HEK293 (cell line): Measurements from ENCODE around the gene KCNJ9.

ENCODE experiments used
- CTCF ChIA-PET: fragments of 350-600 bp; formaldehyde crosslinking; extraction: SDS; loops from one replicate; lab custom pipeline; 2021; ENCODE audit warnings: antibody characterized with exemption; lab: Yijun Ruan, JAX
- POLR2A ChIA-PET: fragments of 300-600 bp; formaldehyde crosslinking; extraction: SDS; loops from one replicate; lab custom pipeline; 2020; ENCODE audit warnings: antibody characterized with exemption, inconsistent platforms; lab: Yijun Ruan, JAX
- H3K27ac ChIP-seq: fragments of 200-500 bp; sonication (Bioruptor generic); 2 replicates; pipeline ENCODE4 v1.5.1; 2014; ENCODE audit warnings: low read depth, low read length, control low read depth, inconsistent platforms; ENCODE audit errors: extremely low read depth
- H3K36me3 ChIP-seq, 2 experiments: fragments of 200-500 bp in 1 of 2; sonication (Bioruptor generic) in 1 of 2; 1 replicate in 1 of 2; 2 replicates in 1 of 2; pipeline ENCODE4 v1.5.1; 2014 to 2017; ENCODE audit warnings: inconsistent platforms in 2 of 2, low read length in 2 of 2; ENCODE audit not compliant: control insufficient read depth in 2 of 2, insufficient read depth in 1 of 2
- H3K4me1 ChIP-seq: fragments of 200-500 bp; sonication (Bioruptor generic); 2 replicates; pipeline ENCODE4 v1.5.1; 2014; ENCODE audit warnings: mild to moderate bottlenecking, low read length, inconsistent platforms; ENCODE audit not compliant: control insufficient read depth, insufficient read depth
- H3K4me3 ChIP-seq: 2 replicates; pipeline ENCODE4 v1.5.1; 2011; ENCODE audit warnings: low read depth, mild to moderate bottlenecking, control low read depth, low read length, moderate library complexity
- H3K9me3 ChIP-seq: fragments of 200-500 bp; sonication (Bioruptor generic); 2 replicates; pipeline ENCODE4 v1.5.1; 2014; ENCODE audit warnings: low read depth, low read length, inconsistent platforms; ENCODE audit not compliant: control insufficient read depth, insufficient read depth
- HOXC10 ChIP-seq: sonication (generic); formaldehyde crosslinking; IDR thresholded peaks from 2 replicates; pipeline ENCODE4 v1.8.1; 2023; ENCODE audit warnings: mild to moderate bottlenecking, missing genetic modification reagents
- IKZF3 ChIP-seq: fragments of 450-650 bp; IDR thresholded peaks from 2 replicates; pipeline ENCODE4 v1.5.0; 2018; ENCODE audit warnings: missing biosample characterization, mild to moderate bottlenecking, missing genetic modification characterization, moderate library complexity
- SP3 ChIP-seq: fragments of 450-650 bp; formaldehyde crosslinking; IDR thresholded peaks from 2 replicates; pipeline ENCODE4 v1.5.1; 2016; ENCODE audit warnings: missing biosample characterization, missing genetic modification characterization
- ZNF132 ChIP-seq: fragments of 450-650 bp; formaldehyde crosslinking; IDR thresholded peaks from 2 replicates; pipeline ENCODE4 v1.5.1; 2017; ENCODE audit warnings: missing biosample characterization, missing genetic modification characterization, borderline replicate concordance
- ZNF140 ChIP-seq: fragments of 450-650 bp; formaldehyde crosslinking; IDR thresholded peaks from 2 replicates; pipeline ENCODE4 v1.5.1; 2016; ENCODE audit warnings: missing biosample characterization, missing genetic modification characterization
- ZNF19 ChIP-seq: fragments of 450-650 bp; formaldehyde crosslinking; IDR thresholded peaks from 2 replicates; pipeline ENCODE4; 2016; ENCODE audit warnings: missing biosample characterization, missing genetic modification characterization, low read depth
- ZNF214 ChIP-seq: fragments of 450-650 bp; formaldehyde crosslinking; IDR thresholded peaks from 2 replicates; pipeline ENCODE4 v1.5.1; 2017; ENCODE audit warnings: missing biosample characterization, mild to moderate bottlenecking, missing genetic modification characterization, borderline replicate concordance
- ZNF239 ChIP-seq: fragments of 450-650 bp; formaldehyde crosslinking; IDR thresholded peaks from 2 replicates; pipeline ENCODE4 v1.5.1; 2016; ENCODE audit warnings: missing biosample characterization, missing genetic modification characterization
- ZNF24 ChIP-seq: fragments of 450-650 bp; formaldehyde crosslinking; IDR thresholded peaks from 2 replicates; pipeline ENCODE4 v1.5.1; 2016; ENCODE audit warnings: missing biosample characterization, missing genetic modification characterization
- ZNF292 ChIP-seq: fragments of 450-650 bp; formaldehyde crosslinking; IDR thresholded peaks from 2 replicates; pipeline ENCODE4 v1.5.1; 2016; ENCODE audit warnings: low read depth, missing biosample characterization, missing genetic modification characterization, borderline replicate concordance
- ZNF391 ChIP-seq: fragments of 450-650 bp; formaldehyde crosslinking; IDR thresholded peaks from 2 replicates; pipeline ENCODE4 v1.5.1; 2016; ENCODE audit warnings: low read depth, missing biosample characterization, missing genetic modification characterization, borderline replicate concordance
- ZNF404 ChIP-seq: fragments of 450-650 bp; formaldehyde crosslinking; IDR thresholded peaks from 2 replicates; pipeline ENCODE4 v1.5.1; 2017; ENCODE audit warnings: missing biosample characterization, missing genetic modification characterization
- ZNF521 ChIP-seq: fragments of 450-650 bp; formaldehyde crosslinking; IDR thresholded peaks from 2 replicates; pipeline ENCODE4 v1.5.1; 2017; ENCODE audit warnings: missing biosample characterization, mild to moderate bottlenecking, missing genetic modification characterization
- ZNF585B ChIP-seq: fragments of 450-650 bp; formaldehyde crosslinking; IDR thresholded peaks from 2 replicates; pipeline ENCODE4 v1.5.1; 2016; ENCODE audit warnings: missing biosample characterization, missing genetic modification characterization
- ZNF600 ChIP-seq: fragments of 450-650 bp; formaldehyde crosslinking; IDR thresholded peaks from 2 replicates; pipeline ENCODE4 v1.5.1; 2016; ENCODE audit warnings: missing biosample characterization, missing genetic modification characterization
- ZSCAN23 ChIP-seq: fragments of 450-650 bp; formaldehyde crosslinking; IDR thresholded peaks from 2 replicates; pipeline ENCODE4 v1.5.1; 2016; ENCODE audit warnings: missing biosample characterization, missing genetic modification characterization
- ZXDB ChIP-seq: fragments of 450-650 bp; formaldehyde crosslinking; IDR thresholded peaks from 2 replicates; pipeline ENCODE4 v1.5.1; 2016; ENCODE audit warnings: missing biosample characterization, missing genetic modification characterization
- TF ChIP-seq, protein P1 (sequence below): fragments of 450-650 bp; formaldehyde crosslinking; IDR thresholded peaks from 2 replicates; pipeline ENCODE4 v1.5.1; 2016; ENCODE audit warnings: missing biosample characterization, missing genetic modification characterization
- TF ChIP-seq, protein P2 (sequence below): sonication (generic); formaldehyde crosslinking; IDR thresholded peaks from 2 replicates; pipeline ENCODE4 v1.8.1; 2022; ENCODE audit warnings: mild to moderate bottlenecking, moderate library complexity, missing genetic modification reagents
- TF ChIP-seq, protein P3 (sequence below): fragments of 450-650 bp; formaldehyde crosslinking; IDR thresholded peaks from 2 replicates; pipeline ENCODE4 v1.5.1; 2016; ENCODE audit warnings: missing biosample characterization, missing genetic modification characterization
- TF ChIP-seq, protein P4 (sequence below): fragments of 450-650 bp; formaldehyde crosslinking; conservative IDR thresholded peaks from 2 replicates; pipeline ENCODE4 v1.5.1; 2016; ENCODE audit warnings: low read depth, missing biosample characterization, missing genetic modification characterization
- TF ChIP-seq, protein P5 (sequence below): fragments of 450-650 bp; formaldehyde crosslinking; conservative IDR thresholded peaks from 2 replicates; pipeline ENCODE4 v1.5.1; 2016; ENCODE audit warnings: low read depth, missing biosample characterization, missing genetic modification characterization

Gene KCNJ9

DNA sequence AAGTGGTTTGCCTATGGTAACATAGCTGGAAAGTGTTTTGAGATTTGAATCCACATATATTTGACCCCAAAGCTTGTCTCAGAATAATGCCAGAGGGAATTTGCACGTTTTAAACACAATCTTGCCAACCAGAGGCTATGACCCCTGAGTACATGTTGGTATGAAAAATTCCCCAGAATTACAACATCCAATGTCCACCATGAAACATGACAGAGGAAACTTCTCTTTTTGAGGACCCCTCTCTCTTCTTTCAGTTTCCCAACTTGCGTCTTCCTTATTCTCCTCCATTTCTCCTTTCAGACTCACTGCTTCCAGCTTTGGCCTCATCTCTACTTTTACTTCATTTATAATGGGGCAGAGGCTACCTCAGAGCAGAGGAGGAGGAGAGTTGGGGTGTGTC lies 5.5 kb upstream of the KCNJ9 start:
- TF ChIP-seq, protein P1, sequence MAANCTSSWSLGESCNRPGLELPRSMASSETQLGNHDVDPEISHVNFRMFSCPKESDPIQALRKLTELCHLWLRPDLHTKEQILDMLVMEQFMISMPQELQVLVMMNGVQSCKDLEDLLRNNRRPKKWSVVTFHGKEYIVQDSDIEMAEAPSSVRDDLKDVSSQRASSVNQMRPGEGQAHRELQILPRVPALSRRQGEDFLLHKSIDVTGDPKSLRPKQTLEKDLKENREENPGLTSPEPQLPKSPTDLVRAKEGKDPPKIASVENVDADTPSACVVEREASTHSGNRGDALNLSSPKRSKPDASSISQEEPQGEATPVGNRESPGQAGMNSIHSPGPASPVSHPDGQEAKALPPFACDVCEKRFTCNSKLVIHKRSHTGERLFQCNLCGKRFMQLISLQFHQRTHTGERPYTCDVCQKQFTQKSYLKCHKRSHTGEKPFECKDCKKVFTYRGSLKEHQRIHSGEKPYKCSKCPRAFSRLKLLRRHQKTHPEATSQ (tag by site-specific recombination), result no peak
- TF ChIP-seq ZNF140, result no peak
- TF ChIP-seq ZNF404 (tag by site-specific recombination), result no peak
- no peak for TF ChIP-seq ZXDB (tag by site-specific recombination)
- no peak for TF ChIP-seq SP3
- TF ChIP-seq, protein P2, sequence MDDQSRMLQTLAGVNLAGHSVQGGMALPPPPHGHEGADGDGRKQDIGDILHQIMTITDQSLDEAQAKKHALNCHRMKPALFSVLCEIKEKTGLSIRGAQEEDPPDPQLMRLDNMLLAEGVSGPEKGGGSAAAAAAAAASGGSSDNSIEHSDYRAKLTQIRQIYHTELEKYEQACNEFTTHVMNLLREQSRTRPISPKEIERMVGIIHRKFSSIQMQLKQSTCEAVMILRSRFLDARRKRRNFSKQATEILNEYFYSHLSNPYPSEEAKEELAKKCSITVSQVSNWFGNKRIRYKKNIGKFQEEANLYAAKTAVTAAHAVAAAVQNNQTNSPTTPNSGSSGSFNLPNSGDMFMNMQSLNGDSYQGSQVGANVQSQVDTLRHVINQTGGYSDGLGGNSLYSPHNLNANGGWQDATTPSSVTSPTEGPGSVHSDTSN, result no peak
- no peak for TF ChIP-seq ZNF24
- TF ChIP-seq, protein P3, sequence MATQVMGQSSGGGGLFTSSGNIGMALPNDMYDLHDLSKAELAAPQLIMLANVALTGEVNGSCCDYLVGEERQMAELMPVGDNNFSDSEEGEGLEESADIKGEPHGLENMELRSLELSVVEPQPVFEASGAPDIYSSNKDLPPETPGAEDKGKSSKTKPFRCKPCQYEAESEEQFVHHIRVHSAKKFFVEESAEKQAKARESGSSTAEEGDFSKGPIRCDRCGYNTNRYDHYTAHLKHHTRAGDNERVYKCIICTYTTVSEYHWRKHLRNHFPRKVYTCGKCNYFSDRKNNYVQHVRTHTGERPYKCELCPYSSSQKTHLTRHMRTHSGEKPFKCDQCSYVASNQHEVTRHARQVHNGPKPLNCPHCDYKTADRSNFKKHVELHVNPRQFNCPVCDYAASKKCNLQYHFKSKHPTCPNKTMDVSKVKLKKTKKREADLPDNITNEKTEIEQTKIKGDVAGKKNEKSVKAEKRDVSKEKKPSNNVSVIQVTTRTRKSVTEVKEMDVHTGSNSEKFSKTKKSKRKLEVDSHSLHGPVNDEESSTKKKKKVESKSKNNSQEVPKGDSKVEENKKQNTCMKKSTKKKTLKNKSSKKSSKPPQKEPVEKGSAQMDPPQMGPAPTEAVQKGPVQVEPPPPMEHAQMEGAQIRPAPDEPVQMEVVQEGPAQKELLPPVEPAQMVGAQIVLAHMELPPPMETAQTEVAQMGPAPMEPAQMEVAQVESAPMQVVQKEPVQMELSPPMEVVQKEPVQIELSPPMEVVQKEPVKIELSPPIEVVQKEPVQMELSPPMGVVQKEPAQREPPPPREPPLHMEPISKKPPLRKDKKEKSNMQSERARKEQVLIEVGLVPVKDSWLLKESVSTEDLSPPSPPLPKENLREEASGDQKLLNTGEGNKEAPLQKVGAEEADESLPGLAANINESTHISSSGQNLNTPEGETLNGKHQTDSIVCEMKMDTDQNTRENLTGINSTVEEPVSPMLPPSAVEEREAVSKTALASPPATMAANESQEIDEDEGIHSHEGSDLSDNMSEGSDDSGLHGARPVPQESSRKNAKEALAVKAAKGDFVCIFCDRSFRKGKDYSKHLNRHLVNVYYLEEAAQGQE, result no peak
- TF ChIP-seq ZNF239, result no peak
- no peak for TF ChIP-seq ZNF19 (tag by site-specific recombination)
- TF ChIP-seq ZNF391 (tag by site-specific recombination), result no peak
- TF ChIP-seq ZNF132 (tag by site-specific recombination), result no peak
- TF ChIP-seq IKZF3 (tag by site-specific recombination), result no peak
- H3K27ac ChIP-seq, result no peak overlapping the region
- H3K4me1 ChIP-seq, result no peaks in the 10 kb centered on the region; the same call in 1 of the 2 replicates
- CTCF ChIA-PET, result interaction anchor here (0.8 to 16.5 kb wide), 5 partner anchors 12 to 126 kb away, joined by 3 to 541 read pairs (median 4); no protein-coding TSS in a partner anchor
- POLR2A ChIA-PET, result no interaction called here
- no peaks in the 10 kb centered on the region for H3K9me3 ChIP-seq
- no peaks in the 10 kb centered on the region for H3K36me3 ChIP-seq
- no peak overlapping the region for H3K4me3 ChIP-seq

DNA sequence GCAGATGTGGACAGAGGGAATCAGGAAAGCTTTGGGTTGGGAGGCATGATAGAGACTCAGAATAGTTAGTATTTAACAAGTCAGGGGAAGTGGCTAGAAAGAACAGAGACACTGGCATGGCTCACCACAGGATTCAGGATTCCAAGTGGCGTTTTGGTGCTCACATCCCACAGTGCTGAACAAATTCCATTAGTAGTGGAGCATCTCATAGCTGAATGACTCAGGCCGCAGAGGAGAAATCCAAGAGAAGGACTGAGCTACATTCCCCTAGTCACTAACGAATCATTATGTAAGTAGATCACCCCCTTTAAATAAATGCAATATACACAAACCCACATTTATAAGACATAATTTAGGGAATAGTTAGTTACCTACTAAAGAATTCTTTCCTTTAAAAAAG lies 5.0 kb upstream of the KCNJ9 start:
- Histone ChIP-seq H3K4me1 (no peaks in the 10 kb centered on the region), H3K36me3 (no peaks in the 10 kb centered on the region), H3K27ac (no peak overlapping the region), H3K9me3 (no peaks in the 10 kb centered on the region), H3K4me3 (no peak overlapping the region)
- CTCF ChIA-PET, result interaction anchor here (0.8 to 16.5 kb wide), 6 partner anchors 11 to 126 kb away, joined by 3 to 541 read pairs (median 29); no protein-coding TSS in a partner anchor
- POLR2A ChIA-PET, result interaction anchor here (0.5 kb wide), 1 partner anchor 332 kb away, joined by 6 read pairs; no protein-coding TSS in a partner anchor
- TF ChIP-seq ZSCAN23 (tag by site-specific recombination), result no peak
- no peak for TF ChIP-seq ZNF585B (tag by site-specific recombination)
- TF ChIP-seq, protein P4, sequence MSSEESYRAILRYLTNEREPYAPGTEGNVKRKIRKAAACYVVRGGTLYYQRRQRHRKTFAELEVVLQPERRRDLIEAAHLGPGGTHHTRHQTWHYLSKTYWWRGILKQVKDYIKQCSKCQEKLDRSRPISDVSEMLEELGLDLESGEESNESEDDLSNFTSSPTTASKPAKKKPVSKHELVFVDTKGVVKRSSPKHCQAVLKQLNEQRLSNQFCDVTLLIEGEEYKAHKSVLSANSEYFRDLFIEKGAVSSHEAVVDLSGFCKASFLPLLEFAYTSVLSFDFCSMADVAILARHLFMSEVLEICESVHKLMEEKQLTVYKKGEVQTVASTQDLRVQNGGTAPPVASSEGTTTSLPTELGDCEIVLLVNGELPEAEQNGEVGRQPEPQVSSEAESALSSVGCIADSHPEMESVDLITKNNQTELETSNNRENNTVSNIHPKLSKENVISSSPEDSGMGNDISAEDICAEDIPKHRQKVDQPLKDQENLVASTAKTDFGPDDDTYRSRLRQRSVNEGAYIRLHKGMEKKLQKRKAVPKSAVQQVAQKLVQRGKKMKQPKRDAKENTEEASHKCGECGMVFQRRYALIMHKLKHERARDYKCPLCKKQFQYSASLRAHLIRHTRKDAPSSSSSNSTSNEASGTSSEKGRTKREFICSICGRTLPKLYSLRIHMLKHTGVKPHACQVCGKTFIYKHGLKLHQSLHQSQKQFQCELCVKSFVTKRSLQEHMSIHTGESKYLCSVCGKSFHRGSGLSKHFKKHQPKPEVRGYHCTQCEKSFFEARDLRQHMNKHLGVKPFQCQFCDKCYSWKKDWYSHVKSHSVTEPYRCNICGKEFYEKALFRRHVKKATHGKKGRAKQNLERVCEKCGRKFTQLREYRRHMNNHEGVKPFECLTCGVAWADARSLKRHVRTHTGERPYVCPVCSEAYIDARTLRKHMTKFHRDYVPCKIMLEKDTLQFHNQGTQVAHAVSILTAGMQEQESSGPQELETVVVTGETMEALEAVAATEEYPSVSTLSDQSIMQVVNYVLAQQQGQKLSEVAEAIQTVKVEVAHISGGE, result no peak
- TF ChIP-seq ZNF521, result no peak
- no peak for TF ChIP-seq ZNF292 (tag by site-specific recombination)
- TF ChIP-seq, protein P5, sequence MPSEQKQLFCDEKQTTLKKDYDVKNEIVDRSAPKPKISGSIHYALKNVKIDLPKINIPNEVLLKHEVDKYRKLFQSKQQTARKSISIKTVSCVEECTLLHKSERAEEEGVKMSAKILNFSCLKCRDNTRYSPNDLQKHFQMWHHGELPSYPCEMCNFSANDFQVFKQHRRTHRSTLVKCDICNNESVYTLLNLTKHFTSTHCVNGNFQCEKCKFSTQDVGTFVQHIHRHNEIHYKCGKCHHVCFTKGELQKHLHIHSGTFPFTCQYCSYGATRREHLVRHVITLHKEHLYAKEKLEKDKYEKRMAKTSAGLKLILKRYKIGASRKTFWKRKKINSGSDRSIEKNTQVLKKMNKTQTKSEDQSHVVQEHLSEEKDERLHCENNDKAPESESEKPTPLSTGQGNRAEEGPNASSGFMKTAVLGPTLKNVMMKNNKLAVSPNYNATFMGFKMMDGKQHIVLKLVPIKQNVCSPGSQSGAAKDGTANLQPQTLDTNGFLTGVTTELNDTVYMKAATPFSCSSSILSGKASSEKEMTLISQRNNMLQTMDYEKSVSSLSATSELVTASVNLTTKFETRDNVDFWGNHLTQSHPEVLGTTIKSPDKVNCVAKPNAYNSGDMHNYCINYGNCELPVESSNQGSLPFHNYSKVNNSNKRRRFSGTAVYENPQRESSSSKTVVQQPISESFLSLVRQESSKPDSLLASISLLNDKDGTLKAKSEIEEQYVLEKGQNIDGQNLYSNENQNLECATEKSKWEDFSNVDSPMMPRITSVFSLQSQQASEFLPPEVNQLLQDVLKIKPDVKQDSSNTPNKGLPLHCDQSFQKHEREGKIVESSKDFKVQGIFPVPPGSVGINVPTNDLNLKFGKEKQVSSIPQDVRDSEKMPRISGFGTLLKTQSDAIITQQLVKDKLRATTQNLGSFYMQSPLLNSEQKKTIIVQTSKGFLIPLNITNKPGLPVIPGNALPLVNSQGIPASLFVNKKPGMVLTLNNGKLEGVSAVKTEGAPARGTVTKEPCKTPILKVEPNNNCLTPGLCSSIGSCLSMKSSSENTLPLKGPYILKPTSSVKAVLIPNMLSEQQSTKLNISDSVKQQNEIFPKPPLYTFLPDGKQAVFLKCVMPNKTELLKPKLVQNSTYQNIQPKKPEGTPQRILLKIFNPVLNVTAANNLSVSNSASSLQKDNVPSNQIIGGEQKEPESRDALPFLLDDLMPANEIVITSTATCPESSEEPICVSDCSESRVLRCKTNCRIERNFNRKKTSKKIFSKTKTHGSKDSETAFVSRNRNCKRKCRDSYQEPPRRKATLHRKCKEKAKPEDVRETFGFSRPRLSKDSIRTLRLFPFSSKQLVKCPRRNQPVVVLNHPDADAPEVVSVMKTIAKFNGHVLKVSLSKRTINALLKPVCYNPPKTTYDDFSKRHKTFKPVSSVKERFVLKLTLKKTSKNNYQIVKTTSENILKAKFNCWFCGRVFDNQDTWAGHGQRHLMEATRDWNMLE, result no peak
- no peak for TF ChIP-seq ZNF600 (tag by site-specific recombination)
- no peak for TF ChIP-seq HOXC10 (CRISPR knock-in tag)
- no peak for TF ChIP-seq ZNF214 (tag by site-specific recombination)
